A549 (cell line): ENCODE data around the gene POU4F1.

Experiments used
- BHLHE40 ChIP-seq: IDR thresholded peaks from 2 replicates; pipeline ENCODE4 v1.6.1; 2012; ENCODE audit warnings: low read depth, low read length, inconsistent platforms
- CTCF ChIP-seq: fragments of >200 bp; sonication (Bioruptor Twin); formaldehyde crosslinking; IDR thresholded peaks from 3 replicates; pipeline ENCODE4 v1.5.1; 2016
- MAFK ChIP-seq: fragments of 450-650 bp; IDR thresholded peaks from 2 replicates; pipeline ENCODE4 v1.6.1; 2014; ENCODE audit not compliant: partially characterized antibody
- MAZ ChIP-seq: fragments of 150-350 bp; IDR thresholded peaks from 2 replicates; pipeline ENCODE4 v1.6.1; 2014; ENCODE audit warnings: antibody characterized with exemption, low read depth, low read length, borderline replicate concordance
- POLR2A ChIP-seq: IDR thresholded peaks from 2 replicates; pipeline ENCODE4 v1.6.1; 2012; ENCODE audit warnings: mild to moderate bottlenecking, low read length
- POLR2AphosphoS2 ChIP-seq: conservative IDR thresholded peaks from 2 replicates; pipeline ENCODE4 v1.6.1; 2012; ENCODE audit warnings: low read length, improper control_type of control experiment, inconsistent platforms
- TFCP2L1 ChIP-seq: fragments of 250-450 bp; sonication (Bioruptor Pico); IDR thresholded peaks from 2 replicates; pipeline ENCODE4 v1.5.0; 2021; ENCODE audit warnings: mild to moderate bottlenecking
- TF ChIP-seq, protein P1 (sequence below): fragments of 250-450 bp; sonication (Bioruptor Pico); IDR thresholded peaks from 2 replicates; pipeline ENCODE4 v1.5.0; 2021; ENCODE audit warnings: mild to moderate bottlenecking, moderate library complexity, borderline replicate concordance

DNA sequence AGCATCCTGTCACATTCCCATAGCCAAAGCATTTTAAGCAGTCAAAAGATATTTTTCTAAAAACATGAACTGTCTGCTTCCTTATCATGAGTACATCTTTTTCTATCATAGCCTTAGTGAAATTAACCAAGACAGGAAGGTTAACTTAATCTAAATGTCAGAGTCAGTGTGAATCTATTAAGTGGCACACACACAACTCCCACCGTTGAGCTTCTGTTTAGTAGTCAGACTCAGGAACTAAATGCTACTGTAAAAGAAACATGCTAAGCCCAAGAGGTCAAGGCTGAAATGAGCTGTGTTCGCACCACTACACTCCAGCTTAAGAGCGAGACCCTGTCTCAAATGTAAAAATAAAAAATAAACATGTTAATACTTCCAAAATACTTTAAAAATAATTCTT is 7.7 kb upstream of the POU4F1 start:
- no peak for TF ChIP-seq MAFK
- TF ChIP-seq CTCF, result no peak
- no peak for TF ChIP-seq POLR2AphosphoS2
- TF ChIP-seq POLR2A, result no peak
- no peak for TF ChIP-seq TFCP2L1
- TF ChIP-seq BHLHE40, result no peak
- TF ChIP-seq, protein P1, sequence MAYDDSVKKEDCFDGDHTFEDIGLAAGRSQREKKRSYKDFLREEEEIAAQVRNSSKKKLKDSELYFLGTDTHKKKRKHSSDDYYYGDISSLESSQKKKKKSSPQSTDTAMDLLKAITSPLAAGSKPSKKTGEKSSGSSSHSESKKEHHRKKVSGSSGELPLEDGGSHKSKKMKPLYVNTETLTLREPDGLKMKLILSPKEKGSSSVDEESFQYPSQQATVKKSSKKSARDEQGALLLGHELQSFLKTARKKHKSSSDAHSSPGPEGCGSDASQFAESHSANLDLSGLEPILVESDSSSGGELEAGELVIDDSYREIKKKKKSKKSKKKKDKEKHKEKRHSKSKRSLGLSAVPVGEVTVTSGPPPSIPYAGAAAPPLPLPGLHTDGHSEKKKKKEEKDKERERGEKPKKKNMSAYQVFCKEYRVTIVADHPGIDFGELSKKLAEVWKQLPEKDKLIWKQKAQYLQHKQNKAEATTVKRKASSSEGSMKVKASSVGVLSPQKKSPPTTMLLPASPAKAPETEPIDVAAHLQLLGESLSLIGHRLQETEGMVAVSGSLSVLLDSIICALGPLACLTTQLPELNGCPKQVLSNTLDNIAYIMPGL (CRISPR knock-in tag), result no peak
- TF ChIP-seq MAZ, result no peak
